COR-L47 (cell line): ENCODE data around the gene WWC2.

Source experiments
- DNase-seq: peaks from one replicate; lab custom pipeline; 2025; lab: John Stamatoyannopoulos, UW

The WWC2 gene

GRCh38 chr4:183329954-183330742 lies 231.1 kb downstream of the WWC2 start:
- DNase-seq, result no peak

- no peak for DNase-seq
Measured at GRCh38 chr4:183330841-183331240, 231.8 kb downstream of the WWC2 start.

GRCh38 chr4:183332447-183332846 lies 233.4 kb downstream of the WWC2 start:
- no peak for DNase-seq

- DNase-seq, result no peak
Measured at GRCh38 chr4:183333202-183333601, 234.1 kb downstream of the WWC2 start.

- no peak for DNase-seq
Measured at GRCh38 chr4:183333983-183334382, 234.9 kb downstream of the WWC2 start.

GRCh38 chr4:183335369-183335940 lies 236.4 kb downstream of the WWC2 start:
- DNase-seq, result no peak

- no peak for DNase-seq
Measured at GRCh38 chr4:183337349-183337748, 238.3 kb downstream of the WWC2 start.

GRCh38 chr4:183337833-183338232 lies 238.8 kb downstream of the WWC2 start:
- DNase-seq, result no peak

GRCh38 chr4:183342541-183343533 lies 243.8 kb downstream of the WWC2 start:
- no peak for DNase-seq

- DNase-seq, result no peak
Measured at GRCh38 chr4:183343730-183344129, 244.7 kb downstream of the WWC2 start.

GRCh38 chr4:183344523-183345255 lies 245.6 kb downstream of the WWC2 start:
- no peak for DNase-seq

- no peak for DNase-seq
Measured at GRCh38 chr4:183345261-183345660, 246.2 kb downstream of the WWC2 start.

GRCh38 chr4:183347146-183347545 lies 248.1 kb downstream of the WWC2 start:
- DNase-seq, result no peak

- no peak for DNase-seq
Measured at GRCh38 chr4:183347566-183347965, 248.5 kb downstream of the WWC2 start.

- no peak for DNase-seq
Measured at GRCh38 chr4:183348136-183348535, 249.1 kb downstream of the WWC2 start.

GRCh38 chr4:183348706-183349659 lies 249.9 kb downstream of the WWC2 start:
- DNase-seq, result no peak

- no peak for DNase-seq
Measured at GRCh38 chr4:183349673-183350072, 250.6 kb downstream of the WWC2 start.

GRCh38 chr4:183350317-183351071 lies 251.4 kb downstream of the WWC2 start:
- DNase-seq, result no peak

GRCh38 chr4:183352546-183352945 lies 253.5 kb downstream of the WWC2 start:
- DNase-seq, result no peak

- no peak for DNase-seq
Measured at GRCh38 chr4:183353557-183353956, 254.5 kb downstream of the WWC2 start.
